Dedifferentiated amniotic fluid mesenchymal stem cell (primary cell): ENCODE data around the gene SEMA3F.
"Not testable (repeated sequence)": the region's sequence is repeated elsewhere in the genome, so short reads cannot be mapped to it uniquely, and the experiment has no call there.

Experiments used
- DNase-seq: peaks from one replicate; pipeline ENCODE4 v3.0.0-alpha.2; 2016; ENCODE audit errors: extremely low spot score

Gene SEMA3F

GRCh38 chr3:50211930-50212329, 56.8 kb downstream of the SEMA3F start:
- DNase-seq: no peak

GRCh38 chr3:50212502-50212901, 57.4 kb downstream of the SEMA3F start:
- DNase-seq: no peak

DNA sequence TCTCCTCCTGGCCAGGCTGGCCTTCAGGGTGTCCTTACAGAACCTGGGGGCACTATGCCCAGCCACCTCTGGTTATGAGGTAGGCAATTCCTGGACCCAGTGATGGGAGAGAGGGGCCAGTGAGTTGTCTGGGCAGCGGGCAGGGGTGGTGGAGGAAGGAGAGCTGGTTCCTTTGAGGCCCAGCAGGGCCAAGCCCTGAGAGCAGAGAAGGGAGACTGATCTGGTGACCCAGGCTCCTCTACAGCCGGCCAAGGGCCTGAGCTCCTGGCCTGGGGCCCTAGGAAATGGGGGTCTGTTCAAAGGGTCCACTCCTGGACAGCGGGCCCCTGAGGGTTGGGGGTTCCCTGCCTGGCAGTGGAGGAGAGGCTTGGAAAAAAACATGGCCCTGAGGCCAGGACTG, 57.8 kb downstream of the SEMA3F start:
- DNase-seq: no peak

DNA sequence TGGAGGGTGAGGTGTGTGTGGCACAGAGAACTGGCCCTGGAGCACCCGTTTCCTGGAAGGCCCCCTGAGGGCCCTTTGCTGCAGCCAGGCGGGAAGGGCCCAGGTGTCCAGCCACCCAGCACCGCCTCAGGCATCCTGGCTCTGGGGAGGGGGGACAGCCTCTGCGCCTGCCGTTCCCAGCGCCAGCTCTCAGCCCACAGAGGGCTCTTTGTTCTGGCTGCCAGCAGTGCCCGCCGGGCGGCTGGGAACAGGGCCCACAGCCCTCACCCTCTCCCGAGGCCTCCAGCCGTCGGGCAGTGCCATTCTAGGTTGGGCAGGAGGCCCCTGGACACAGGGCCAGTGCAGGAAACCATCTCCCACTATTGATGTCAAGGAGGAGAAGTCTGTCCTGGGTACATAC, 58.2 kb downstream of the SEMA3F start:
- no peak for DNase-seq

DNA sequence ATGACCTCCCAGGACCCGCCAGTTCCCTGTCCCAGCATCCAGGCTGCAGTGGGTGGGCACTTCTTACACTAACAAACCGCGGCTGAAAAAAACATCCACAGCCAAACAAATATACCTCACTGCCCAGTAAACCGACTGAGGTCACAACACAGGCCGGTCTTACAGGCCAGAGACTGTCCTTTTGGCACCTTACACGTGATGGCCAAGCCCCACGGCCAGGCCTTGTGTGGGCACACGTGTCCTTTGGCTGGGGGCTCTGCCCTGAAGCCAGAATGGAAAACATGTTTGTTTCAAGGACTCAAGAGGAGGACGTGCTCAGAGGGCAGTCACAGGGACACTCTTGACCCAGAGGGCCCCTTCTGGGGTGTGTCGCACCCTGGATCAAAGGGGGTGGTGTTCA, 59.7 kb downstream of the SEMA3F start:
- DNase-seq: no peak

- no peak for DNase-seq
These were observed 60.4 kb downstream of the SEMA3F start for GRCh38 chr3:50215529-50215928.

GRCh38 chr3:50217681-50218080, 62.6 kb downstream of the SEMA3F start:
- no peak for DNase-seq

DNA sequence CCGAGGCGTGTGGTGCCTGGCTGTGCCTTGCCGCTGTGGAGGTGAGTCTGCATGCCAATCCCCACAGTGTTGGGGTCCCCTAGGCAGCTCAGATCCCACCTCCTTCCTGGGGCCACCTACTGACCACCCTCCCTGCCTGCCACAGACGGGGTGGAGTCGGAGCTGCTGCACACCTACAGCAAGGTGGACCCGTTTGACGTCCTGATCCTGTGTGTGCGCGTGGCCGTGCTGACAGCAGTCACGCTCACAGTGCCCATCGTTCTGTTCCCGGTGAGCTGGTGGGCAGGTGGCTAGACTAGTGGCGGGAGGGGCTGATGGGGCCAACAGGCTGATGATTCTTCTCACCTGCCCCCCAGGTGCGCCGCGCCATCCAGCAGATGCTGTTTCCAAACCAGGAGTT, 63.3 kb downstream of the SEMA3F start:
- no peak for DNase-seq

DNA sequence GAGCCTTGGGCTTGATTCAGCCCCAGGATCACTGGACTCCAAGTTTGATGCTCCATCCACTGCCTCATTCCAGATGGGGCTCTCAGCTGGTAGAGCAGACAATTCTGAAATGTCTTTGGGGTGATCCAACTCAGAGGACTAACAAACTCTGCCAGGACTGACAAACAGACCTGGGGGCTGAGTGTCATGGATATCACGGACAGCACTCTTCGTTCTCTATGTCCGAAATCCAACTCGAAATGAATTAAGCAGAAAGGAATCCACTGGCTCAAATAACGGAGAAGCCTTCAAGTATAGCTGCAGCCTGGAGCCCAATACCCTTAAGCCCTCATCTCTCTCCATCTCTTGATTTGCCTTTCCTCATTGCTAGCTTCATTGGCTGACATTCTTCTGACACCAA, 64.2 kb downstream of the SEMA3F start:
- DNase-seq: no peak

DNA sequence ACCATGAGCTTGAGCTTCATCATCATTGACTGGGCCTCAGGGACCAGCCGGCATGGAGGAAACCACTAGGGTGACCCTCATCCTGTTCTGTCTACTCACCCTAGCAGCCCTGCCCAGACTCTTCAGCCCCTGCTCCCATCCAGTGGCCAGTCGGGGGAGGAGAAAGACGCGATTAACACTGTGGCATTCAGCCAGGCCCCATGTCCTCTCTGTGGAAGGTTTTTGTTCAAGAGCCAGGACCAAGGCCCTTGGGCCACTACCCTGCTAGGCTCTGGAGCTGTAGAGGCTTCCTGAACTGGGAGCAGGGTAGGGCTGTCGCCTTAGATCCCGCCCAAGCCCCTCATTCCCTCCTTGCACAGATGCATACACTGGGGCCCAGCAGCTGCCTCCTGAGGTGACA, 65.0 kb downstream of the SEMA3F start:
- DNase-seq: no peak

GRCh38 chr3:50221051-50221410, 65.9 kb downstream of the SEMA3F start:
- no peak for DNase-seq

- no peak for DNase-seq
These were observed 66.5 kb downstream of the SEMA3F start for GRCh38 chr3:50221411-50222168.

DNA sequence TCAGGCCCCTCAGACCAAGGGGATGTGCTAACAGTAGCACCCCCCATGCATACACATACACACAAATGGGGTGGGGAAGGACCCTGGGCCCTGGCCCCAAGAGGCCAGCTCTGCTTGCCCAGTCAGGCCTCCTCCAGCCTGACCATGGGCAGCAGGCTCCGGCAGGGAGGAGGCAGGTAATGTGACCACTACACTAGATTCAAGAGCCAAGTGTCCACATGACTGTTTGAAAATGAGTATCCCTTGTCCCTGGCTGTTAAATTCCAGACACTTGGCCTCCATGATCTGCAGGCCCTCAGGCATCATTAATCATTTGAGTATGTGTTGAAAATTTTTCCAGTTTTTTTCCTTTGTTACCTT, 67.0 kb downstream of the SEMA3F start:
- no peak for DNase-seq

DNA sequence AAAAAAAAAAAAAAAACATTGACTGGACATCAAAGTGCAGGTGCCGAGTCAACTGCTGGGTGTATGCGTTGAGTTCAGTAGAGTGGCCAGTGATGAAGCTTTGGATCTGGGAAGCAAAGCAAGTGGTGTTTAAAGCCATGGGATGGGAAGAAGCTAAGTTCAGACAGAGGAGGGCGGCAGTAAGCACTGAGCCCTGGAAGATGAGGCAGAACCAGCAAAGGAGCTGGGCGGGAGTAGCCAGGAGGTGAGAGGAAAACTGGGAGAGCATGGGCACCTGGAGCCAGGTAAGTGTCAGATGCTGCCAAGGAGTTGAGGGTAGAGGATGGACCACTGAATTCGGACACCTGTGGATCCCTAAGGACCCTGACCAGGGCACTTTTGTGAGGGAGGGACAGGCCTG, 69.5 kb downstream of the SEMA3F start:
- no peak for DNase-seq

- no peak for DNase-seq
These were observed 71.8 kb downstream of the SEMA3F start for GRCh38 chr3:50226888-50227389.

DNA sequence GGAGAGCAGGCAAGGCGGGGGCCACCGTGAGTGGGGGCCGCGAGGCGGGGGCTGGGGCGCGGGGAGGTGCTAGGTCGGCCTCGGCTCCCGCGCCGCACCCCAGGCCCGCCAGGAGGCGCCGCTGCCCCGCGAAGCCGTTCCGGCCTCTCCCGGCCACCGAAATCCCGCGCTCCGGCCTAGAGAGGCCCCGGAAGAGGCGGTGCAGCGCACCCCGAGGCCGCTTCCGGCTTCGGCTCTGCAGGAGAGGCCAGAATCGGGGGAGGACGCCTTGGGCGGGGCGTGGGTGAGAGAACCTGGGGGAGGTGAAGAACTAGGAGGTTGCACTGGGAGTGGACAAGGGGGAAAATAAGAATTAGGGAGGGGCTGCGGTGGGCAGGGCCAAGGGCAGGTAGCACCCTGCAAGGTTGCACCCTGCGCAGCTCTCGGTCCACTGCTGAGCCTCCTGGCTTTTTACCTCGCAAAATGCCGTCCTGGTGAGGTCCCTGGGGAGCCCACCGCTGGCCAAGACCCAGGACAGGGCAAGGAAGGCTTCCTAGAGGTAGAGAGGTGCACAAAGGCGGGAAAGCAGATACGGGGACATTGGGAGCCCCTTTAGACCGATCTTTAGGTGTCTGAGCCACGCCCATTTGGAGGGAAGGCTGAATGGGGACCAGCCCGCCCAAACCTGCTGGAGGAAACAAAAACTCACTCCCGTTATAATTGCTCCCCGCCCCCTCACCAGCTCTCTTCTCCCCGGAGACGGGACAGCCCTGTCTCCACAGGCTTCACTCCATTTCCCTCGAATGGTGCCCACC, 72.5 kb downstream of the SEMA3F start:
- peak; percentile 79 for DNase-seq

GRCh38 chr3:50228184-50228763, 73.2 kb downstream of the SEMA3F start:
- not testable (repeated sequence) for DNase-seq

GRCh38 chr3:50229490-50229889, 74.4 kb downstream of the SEMA3F start:
- no peak for DNase-seq

DNA sequence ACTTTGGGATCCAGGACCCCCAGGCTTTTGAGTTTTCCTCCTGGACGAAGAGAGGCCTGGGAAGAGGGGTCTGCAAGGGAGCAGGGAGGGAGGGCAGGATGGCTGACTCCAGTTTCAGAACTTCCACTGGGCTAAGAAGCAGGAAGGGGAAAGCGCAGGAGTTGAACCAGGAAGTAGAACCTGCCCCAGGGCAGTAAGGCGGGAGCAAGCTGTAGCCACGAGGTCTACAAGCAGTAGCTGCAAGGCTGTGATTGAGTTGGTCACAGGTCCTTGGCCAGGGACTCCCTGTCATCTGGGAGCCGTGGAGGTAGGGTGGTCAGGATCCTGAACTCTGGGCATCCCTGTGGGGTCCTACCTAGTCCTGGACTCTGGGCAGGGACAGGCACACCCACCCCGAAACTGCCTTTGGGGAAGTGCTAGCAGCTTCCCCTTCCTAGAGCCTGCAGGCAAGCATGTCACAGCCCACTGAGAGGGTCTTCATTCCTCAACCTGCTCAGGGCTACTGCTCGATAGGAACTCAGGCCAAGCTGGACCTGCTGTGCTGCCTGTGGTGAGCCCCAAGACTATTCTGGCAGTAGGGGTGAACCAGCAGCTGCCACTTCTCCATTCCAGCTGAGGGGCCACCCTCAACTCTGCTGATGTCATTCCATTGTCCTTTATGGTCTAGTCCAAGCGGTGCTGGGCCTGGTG, 75.1 kb downstream of the SEMA3F start:
- no peak for DNase-seq

DNA sequence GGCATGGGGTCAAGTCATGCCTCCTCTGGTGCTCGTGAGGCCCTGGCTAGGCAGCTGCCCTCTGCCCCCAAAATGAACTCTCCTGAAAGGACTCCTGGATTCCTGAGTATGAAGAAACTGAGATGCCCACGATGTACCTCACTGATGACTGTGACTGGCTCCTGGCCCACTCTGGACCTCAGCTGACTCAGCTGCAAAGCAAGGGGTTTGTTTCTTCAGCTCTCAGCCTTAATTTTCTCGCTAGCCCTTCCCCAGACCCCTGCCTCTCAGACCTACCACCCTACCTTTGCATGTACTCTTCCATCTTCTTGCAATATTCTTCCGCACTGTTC, 75.6 kb downstream of the SEMA3F start:
- no peak for DNase-seq

DNA sequence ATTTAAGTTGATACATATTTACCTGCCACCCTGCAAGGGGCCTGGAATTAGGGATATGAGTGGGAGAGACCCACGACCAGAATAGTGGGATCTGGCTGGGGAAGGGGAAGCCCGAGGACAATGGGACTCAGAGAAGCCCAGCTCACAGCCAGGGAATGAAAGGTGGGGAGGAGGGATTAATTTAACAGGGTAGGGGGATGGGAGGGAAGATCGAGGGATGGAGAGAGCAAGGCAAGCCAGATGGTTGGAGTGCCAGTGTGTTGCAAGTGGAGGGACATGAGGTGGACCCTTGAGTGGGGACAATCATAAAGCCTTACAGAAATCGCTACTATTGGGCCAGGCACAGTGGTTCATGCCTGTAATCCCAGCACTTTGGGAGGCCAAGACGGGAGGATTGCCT, 76.5 kb downstream of the SEMA3F start:
- DNase-seq: no peak

DNA sequence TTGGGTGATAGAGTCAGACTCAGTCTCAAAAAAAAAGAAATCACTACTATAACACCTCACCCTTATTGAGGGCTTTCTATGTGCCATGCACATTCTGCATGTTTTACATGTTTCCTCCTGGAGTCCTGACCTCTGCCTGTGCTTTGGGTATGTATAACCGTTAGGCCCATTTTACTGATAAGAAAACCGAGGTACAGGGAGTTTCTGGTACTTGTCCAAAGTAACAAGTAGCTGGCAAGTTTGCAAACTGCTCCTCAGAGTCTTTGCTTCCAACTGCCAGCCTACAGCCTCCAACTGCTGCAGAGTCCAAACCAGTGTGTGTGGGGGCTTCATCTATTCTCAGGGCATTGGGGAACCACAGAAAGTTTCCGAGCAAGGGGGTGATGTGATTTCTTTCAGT, 77.2 kb downstream of the SEMA3F start:
- DNase-seq: no peak

GRCh38 chr3:50233176-50233575, 78.1 kb downstream of the SEMA3F start:
- no peak for DNase-seq
